Mononuclear cell (primary cell): ENCODE measurements around the gene FBXO40. TPM values are rescaled to one million over a fixed set of nuclear protein-coding genes. Genes with fewer than 3 reads are reported as not detected.

Experiments used
- H3K27me3 ChIP-seq: 2 replicates; pipeline ENCODE4 v1.6.0; 2011; ENCODE audit warnings: low read length, control low read depth; ENCODE audit not compliant: insufficient read depth
- H3K4me1 ChIP-seq: 2 replicates; pipeline ENCODE4 v1.5.1; 2011; ENCODE audit warnings: mild to moderate bottlenecking, low read length, control low read depth; ENCODE audit not compliant: insufficient read depth
- H3K4me3 ChIP-seq: 2 replicates; pipeline ENCODE4 v1.5.1; 2011; ENCODE audit warnings: mild to moderate bottlenecking, low read length, moderate library complexity
- H3K9me3 ChIP-seq: 2 replicates; pipeline ENCODE4 v1.5.1; 2011; ENCODE audit warnings: low read depth, mild to moderate bottlenecking, control low read depth, low read length
- total RNA-seq: library from RNA; depleted of rRNA; stranded (reverse); fragments of >200 nt; gene quantifications from one replicate; pipeline ENCODE4 v1.2.3, GENCODE V29; 2012

The FBXO40 gene
- total RNA-seq, 1 donor: under 0.01 TPM

- H3K4me1 ChIP-seq: no peaks in the 10 kb centered on the region
- H3K4me3 ChIP-seq: no peak overlapping the region
- H3K27me3 ChIP-seq: no peaks in the 10 kb centered on the region
- no peaks in the 10 kb centered on the region for H3K9me3 ChIP-seq
These were observed 47.9 kb downstream of the FBXO40 start for GRCh38 chr3:121641127-121641526.

- no peaks in the 10 kb centered on the region for H3K27me3 ChIP-seq
- H3K9me3 ChIP-seq: no peaks in the 10 kb centered on the region
- no peaks in the 10 kb centered on the region for H3K4me1 ChIP-seq
- no peak overlapping the region for H3K4me3 ChIP-seq
These were observed 49.6 kb downstream of the FBXO40 start for GRCh38 chr3:121642601-121643314.

- Histone ChIP-seq H3K4me1 (no peaks in the 10 kb centered on the region), H3K4me3 (no peak overlapping the region), H3K27me3 (no peaks in the 10 kb centered on the region), H3K9me3 (no peaks in the 10 kb centered on the region)
These were observed 51.9 kb downstream of the FBXO40 start for GRCh38 chr3:121645054-121645453.

- Histone ChIP-seq H3K9me3 (no peaks in the 10 kb centered on the region), H3K4me3 (no peak overlapping the region), H3K27me3 (no peaks in the 10 kb centered on the region), H3K4me1 (peaks cover 8% of the 10 kb centered on the region)
These were observed 55.2 kb downstream of the FBXO40 start for GRCh38 chr3:121648219-121648958.

GRCh38 chr3:121649645-121650044, 56.5 kb downstream of the FBXO40 start:
- no peak overlapping the region for H3K4me3 ChIP-seq
- H3K4me1 ChIP-seq: peaks cover 21% of the 10 kb centered on the region
- H3K27me3 ChIP-seq: no peaks in the 10 kb centered on the region

GRCh38 chr3:121651684-121652083, 58.5 kb downstream of the FBXO40 start:
- no peaks in the 10 kb centered on the region for H3K27me3 ChIP-seq
- H3K4me3 ChIP-seq: no peak overlapping the region
- H3K9me3 ChIP-seq: no peaks in the 10 kb centered on the region
- peaks cover 26% of the 10 kb centered on the region for H3K4me1 ChIP-seq

More at GRCh38 chr3:121649645-121650044, 56.5 kb downstream of the FBXO40 start:
- H3K9me3 ChIP-seq: no peaks in the 10 kb centered on the region

- Histone ChIP-seq H3K4me3 (no peak overlapping the region), H3K9me3 (no peaks in the 10 kb centered on the region)
These were observed 61.6 kb downstream of the FBXO40 start for GRCh38 chr3:121654493-121655385.

GRCh38 chr3:121658716-121659435, 65.7 kb downstream of the FBXO40 start:
- Histone ChIP-seq H3K4me3 (peak overlapping the region; percentile 52), H3K9me3 (no peaks in the 10 kb centered on the region), H3K27me3 (no peaks in the 10 kb centered on the region), H3K4me1 (peaks cover 57% of the 10 kb centered on the region)

More at GRCh38 chr3:121654493-121655385, 61.6 kb downstream of the FBXO40 start:
- Histone ChIP-seq H3K4me1 (peaks cover 53% of the 10 kb centered on the region), H3K27me3 (no peaks in the 10 kb centered on the region)

GRCh38 chr3:121659586-121659985, 66.4 kb downstream of the FBXO40 start:
- Histone ChIP-seq H3K27me3 (no peaks in the 10 kb centered on the region), H3K4me1 (peaks cover 50% of the 10 kb centered on the region), H3K4me3 (peak overlapping the region; percentile 52), H3K9me3 (no peaks in the 10 kb centered on the region)

GRCh38 chr3:121660356-121661171, 67.4 kb downstream of the FBXO40 start, which contains the start of gene HCLS1:
Gene HCLS1 (minus strand): TSS chr3:121660903. CDS start chr3:121658347, 2,556 bp downstream.
- Histone ChIP-seq H3K4me1 (peaks cover 45% of the 10 kb centered on the region), H3K27me3 (no peaks in the 10 kb centered on the region), H3K4me3 (peak within 1 kb of the TSS; percentile 52), H3K9me3 (no peaks in the 10 kb centered on the region)

- Histone ChIP-seq H3K4me3 (no peak overlapping the region), H3K4me1 (peaks cover 46% of the 10 kb centered on the region), H3K9me3 (no peaks in the 10 kb centered on the region), H3K27me3 (no peaks in the 10 kb centered on the region)
These were observed 68.2 kb downstream of the FBXO40 start for GRCh38 chr3:121661376-121661775.

- no peaks in the 10 kb centered on the region for H3K9me3 ChIP-seq
- no peak overlapping the region for H3K4me3 ChIP-seq
- peaks cover 50% of the 10 kb centered on the region for H3K4me1 ChIP-seq
- H3K27me3 ChIP-seq: no peaks in the 10 kb centered on the region
These were observed 69.6 kb downstream of the FBXO40 start for GRCh38 chr3:121662742-121663141.

GRCh38 chr3:121663171-121663847, 70.1 kb downstream of the FBXO40 start:
- Histone ChIP-seq H3K27me3 (no peaks in the 10 kb centered on the region), H3K4me1 (peaks cover 50% of the 10 kb centered on the region), H3K4me3 (no peak overlapping the region), H3K9me3 (no peaks in the 10 kb centered on the region)
